Endothelial cell of umbilical vein (primary cell): Measurements from ENCODE around the gene PARD3B. TPM values are rescaled to one million over a fixed set of nuclear protein-coding genes. Genes with fewer than 3 reads are reported as not detected.

Experiments used
- BruUV-seq: library from RNA; stranded (reverse); fragments of 400-500 nt; replicated peaks from 2 replicates; lab custom pipeline; 2021; lab: Mats Ljungman, UMichigan
- CTCF ChIA-PET: fragments of 300-600, 350-600 bp; sonication (Branson Sonifier 250); formaldehyde crosslinking; loops from one replicate; lab custom pipeline; 2021; ENCODE audit warnings: antibody characterized with exemption, inconsistent platforms; lab: Charles Lee
- POLR2A ChIA-PET: fragments of 300-600, 350-600 bp; sonication (Branson Sonifier 250); formaldehyde crosslinking; loops from one replicate; lab custom pipeline; 2021; ENCODE audit warnings: antibody characterized with exemption, inconsistent platforms; lab: Charles Lee
- DNase-seq: peaks from one replicate; pipeline ENCODE4 v3.0.0-alpha.2; 2011; ENCODE audit warnings: low read depth, low spot score
- FAIRE-seq: peaks from 2 replicates; lab custom pipeline; 2011; peaks lifted over from hg19 to GRCh38; lab: Jason Lieb, UNC
- H2AFZ ChIP-seq: 2 replicates; pipeline ENCODE4 v1.6.0; 2012; ENCODE audit warnings: low read depth, low read length, control low read depth, inconsistent platforms
- H3K27ac ChIP-seq: 2 replicates; pipeline ENCODE4 v1.5.1; 2011; ENCODE audit warnings: low read depth, mild to moderate bottlenecking, control low read depth, low read length, moderate library complexity; ENCODE audit not compliant: insufficient read depth
- H3K27me3 ChIP-seq, 2 experiments: 2 replicates each; pipeline versions ENCODE4 v1.6.0 to v1.6.1; 2011; ENCODE audit warnings: low read length in 2 of 2, mixed read lengths in 1 of 2; ENCODE audit not compliant: control insufficient read depth in 2 of 2, insufficient read depth in 2 of 2
- H3K36me3 ChIP-seq, 2 experiments: 2 replicates in 1 of 2; 3 replicates in 1 of 2; pipeline ENCODE4 v1.5.1; 2011; ENCODE audit warnings: low read length in 2 of 2, mild to moderate bottlenecking in 1 of 2, moderate library complexity in 1 of 2; ENCODE audit not compliant: control insufficient read depth in 2 of 2, insufficient read depth in 2 of 2; ENCODE audit errors: extremely low read depth in 1 of 2
- H3K4me1 ChIP-seq: 3 replicates; pipeline ENCODE4 v1.5.1; 2011; ENCODE audit warnings: mild to moderate bottlenecking, low read length; ENCODE audit not compliant: control insufficient read depth, insufficient read depth; ENCODE audit errors: extremely low read depth
- H3K4me2 ChIP-seq: 2 replicates; pipeline ENCODE4 v1.6.1; 2011; ENCODE audit warnings: low read length, control low read depth, mixed read lengths; ENCODE audit not compliant: insufficient read depth
- H3K4me3 ChIP-seq, 3 experiments: fragments of 200-600 bp in 1 of 3; sonication (generic), shearing (Covaris generic) in 1 of 3; replicated peaks in 1 of 3; 2 replicates each; pipeline ENCODE4 v1.5.1; 2011 to 2016; ENCODE audit warnings: control low read depth in 3 of 3, low read length in 3 of 3, mild to moderate bottlenecking in 2 of 3, inconsistent platforms in 1 of 3, low read depth in 1 of 3, moderate library complexity in 1 of 3; ENCODE audit not compliant: insufficient read depth in 1 of 3
- H3K79me2 ChIP-seq: 2 replicates; pipeline ENCODE4 v1.6.0; 2012; ENCODE audit warnings: low read length, inconsistent platforms; ENCODE audit not compliant: control insufficient read depth, insufficient read depth
- H3K9ac ChIP-seq: replicated peaks from 2 replicates; pipeline ENCODE3; 2011; ENCODE audit warnings: low read length, control low read depth; ENCODE audit not compliant: insufficient read depth; ENCODE audit errors: extremely low read depth
- H3K9me1 ChIP-seq: replicated peaks from 3 replicates; pipeline ENCODE4 v1.6.0; 2011; ENCODE audit warnings: mild to moderate bottlenecking, low read length; ENCODE audit not compliant: control insufficient read depth, insufficient read depth; ENCODE audit errors: extremely low read depth
- H3K9me3 ChIP-seq: replicated peaks from 2 replicates; pipeline ENCODE4 v1.5.1; 2012; ENCODE audit warnings: low read length, inconsistent platforms; ENCODE audit not compliant: control insufficient read depth, insufficient read depth
- H4K20me1 ChIP-seq: replicated peaks from 2 replicates; pipeline ENCODE3; 2011; ENCODE audit warnings: mild to moderate bottlenecking, low read length; ENCODE audit not compliant: control insufficient read depth, insufficient read depth; ENCODE audit errors: extremely low read depth
- CTCF ChIP-seq, 2 donors: IDR thresholded peaks; 1 replicate in 1 of 2; 2 replicates in 1 of 2; pipeline ENCODE4 v1.5.1; 2011; ENCODE audit warnings: low read length in 2 of 2, mild to moderate bottlenecking in 2 of 2, moderate library complexity in 2 of 2, control low read depth in 1 of 2, inconsistent platforms in 1 of 2, low read depth in 1 of 2; ENCODE audit not compliant: insufficient read depth in 1 of 2; ENCODE audit errors: extremely low read depth in 1 of 2
- FOS ChIP-seq: IDR thresholded peaks from 2 replicates; pipeline ENCODE4 v1.6.1; 2011; ENCODE audit warnings: mild to moderate bottlenecking, low read length, moderate library complexity, borderline replicate concordance; ENCODE audit not compliant: insufficient read depth
- GATA2 ChIP-seq: IDR thresholded peaks from 2 replicates; pipeline ENCODE4 v1.7.0; 2011; ENCODE audit warnings: low read depth, mild to moderate bottlenecking, moderate library complexity, mixed read lengths, low read length; ENCODE audit not compliant: insufficient read length, insufficient read depth
- JUN ChIP-seq: IDR thresholded peaks from 2 replicates; pipeline ENCODE4 v1.6.1; 2011; ENCODE audit warnings: borderline replicate concordance, low read depth; ENCODE audit not compliant: insufficient read length, insufficient read depth
- MAX ChIP-seq: IDR thresholded peaks from 2 replicates; pipeline ENCODE4 v1.6.1; 2011; ENCODE audit not compliant: insufficient read depth, insufficient read length
- MYC ChIP-seq: IDR thresholded peaks from one replicate; pipeline ENCODE4 v1.6.1; 2011; ENCODE audit warnings: mild to moderate bottlenecking, low read depth, low read length
- POLR2A ChIP-seq: IDR thresholded peaks from 2 replicates; pipeline ENCODE4 v1.6.1; 2012; ENCODE audit warnings: low read depth, mild to moderate bottlenecking, control low read depth, low read length
- POLR2AphosphoS5 ChIP-seq: IDR thresholded peaks from 2 replicates; pipeline ENCODE4 v1.6.1; 2012; ENCODE audit warnings: low read depth, mild to moderate bottlenecking, control low read depth, low read length, moderate library complexity; ENCODE audit not compliant: insufficient read depth
- dilution Hi-C: fragments of 300-500 bp; cut with MboI; formaldehyde crosslinking; loops from one replicate; pipeline ENCODE4 v1.15.0; 2019; ENCODE audit warnings: low sequenced_read_pairs; ENCODE audit not compliant: extremely low pct_ligation_motif_present
- intact Hi-C: fragments of 100-400 bp; cut with micrococcal nuclease; formaldehyde crosslinking; loops from one replicate; pipeline ENCODE4 v1.10.0; 2022
- polyA plus RNA-seq, 4 experiments: library from polyadenylated mRNA; depleted of rRNA in 3 of 4; stranded (reverse) in 3 of 4; unstranded in 1 of 4; fragments of >200 nt; gene quantifications; 2 replicates each; pipeline versions ENCODE4 v1.2.1 to v1.2.3, GENCODE V29; 2011 to 2012; ENCODE audit warnings: missing spikeins in 1 of 4
- total RNA-seq: library from RNA; stranded (reverse); gene quantifications from 2 replicates; pipeline ENCODE4 v1.2.3, GENCODE V29; 2021

The PARD3B gene
- total and polyA plus RNA-seq, 2 donors (not counting 3 experiments of a cell fraction or from before 2014, with no cell fraction given), result 2.2 to 30.9 TPM

GRCh38 chr2:204899983-204900382, 354.7 kb downstream of the PARD3B start:
- DNase-seq (peak; percentile 24), FAIRE-seq (no peak)
- Histone ChIP-seq H3K9ac (no peak overlapping the region), H3K4me3 (no peak overlapping the region), H2AFZ (no peak overlapping the region), H3K79me2 (no peaks in the 10 kb centered on the region), H3K36me3 (no peaks in the 10 kb centered on the region), H3K4me1 (peaks cover 13% of the 10 kb centered on the region), H3K4me2 (peak overlapping the region; percentile 25), H3K9me3 (no peaks in the 10 kb centered on the region), H3K27me3 (no peaks in the 10 kb centered on the region), H3K9me1 (no peaks in the 10 kb centered on the region), H4K20me1 (no peaks in the 10 kb centered on the region), H3K27ac (peak overlapping the region; percentile 12)
- TF ChIP-seq POLR2AphosphoS5 (no peak), CTCF (IDR thresholded peaks at IDR 0.05; ENCODE audit: extremely low read depth in 1 of 2, insufficient read depth in 1 of 2, low read depth in 1 of 2, low read length in 2 of 2) (no peak), JUN (no peak), MYC (no peak), FOS (no peak), GATA2 (no peak), MAX (no peak), POLR2A (no peak)
- ChIA-PET POLR2A (no interaction called here), CTCF (interaction anchor here (1.3 kb wide), 1 partner anchor 62 kb away, joined by 3 read pairs; no protein-coding TSS in a partner anchor)
- intact Hi-C loops, result no loop called here
- BruUV-seq, result no TSS peak
- dilution Hi-C loops, result no loop called here
